NT2/D1 (cell line): ENCODE results near the gene KLHL29.

Source experiments
- SUZ12 ChIP-seq: IDR thresholded peaks from 2 replicates; pipeline ENCODE4 v1.6.1; 2011; ENCODE audit not compliant: insufficient read length, insufficient read depth; ENCODE audit errors: extremely low read depth
- YY1 ChIP-seq: IDR thresholded peaks from 2 replicates; pipeline ENCODE4 v1.6.1; 2011; ENCODE audit not compliant: insufficient read length, insufficient read depth

DNA sequence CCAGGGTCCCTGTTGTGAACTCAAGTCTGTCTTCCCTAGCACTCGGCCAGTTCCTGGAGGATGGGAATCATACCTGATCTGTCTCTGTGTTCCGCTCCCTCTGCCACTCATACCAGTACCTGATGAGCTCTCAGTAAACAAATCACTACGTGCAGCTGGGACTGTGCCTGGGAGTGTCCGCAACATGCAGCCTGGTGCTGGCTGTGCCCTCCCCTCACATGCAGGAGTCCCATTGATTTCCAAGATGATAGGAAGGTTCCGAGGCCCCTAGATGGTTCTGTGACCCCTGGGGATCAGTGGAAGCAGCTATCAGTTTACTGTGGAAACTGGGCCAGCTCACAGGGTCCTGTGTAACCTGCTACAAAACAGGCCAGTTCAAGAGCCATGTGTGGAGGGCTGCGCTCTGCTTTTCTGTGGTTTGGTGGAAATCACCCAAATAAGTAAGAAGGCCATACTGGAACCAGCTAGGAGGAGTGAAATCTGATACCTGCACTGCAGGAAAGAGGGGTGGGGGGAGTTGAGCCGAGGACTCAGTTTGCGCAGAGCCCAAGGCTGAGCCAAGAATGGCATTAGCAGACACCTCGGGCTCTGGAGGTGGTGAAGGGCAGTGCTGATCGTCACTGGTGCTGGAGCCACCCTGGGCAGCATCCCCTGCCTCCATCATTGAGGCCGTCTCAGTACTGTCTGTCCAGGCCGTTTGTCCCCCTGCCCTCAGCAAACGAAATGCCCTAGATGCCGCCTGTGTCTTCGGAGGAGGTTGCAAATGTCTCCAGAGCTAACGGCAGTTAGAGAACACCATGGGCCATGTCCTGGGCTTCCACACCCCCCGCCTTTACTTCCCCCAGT, 93.3 kb downstream of the KLHL29 start:
- TF ChIP-seq YY1 = no peak
- TF ChIP-seq SUZ12 = no peak
